Epithelial cell of alveolus of lung (primary cell): Measurements from ENCODE around the gene ZKSCAN3. TPM values are rescaled to one million over a fixed set of nuclear protein-coding genes. Genes with fewer than 3 reads are reported as not detected.

Source experiments
- total RNA-seq: library from RNA; depleted of rRNA; stranded (reverse); fragments of >200 nt; gene quantifications from 2 replicates; pipeline ENCODE4 v1.2.1, GENCODE V29; 2015

The ZKSCAN3 gene
- total RNA-seq = 3.2 and 11.9 TPM in 2 replicates

GRCh38 chr6:28349892-28350737, at the start of gene ZKSCAN3:
ZKSCAN3 (plus strand) TSS chr6:28349947; CDS start chr6:28359587, 9,640 bp downstream.

GRCh38 chr6:28335564-28336283, 14.0 kb upstream of the ZKSCAN3 start, which contains the start of gene ZSCAN31:
ZSCAN31 (minus strand) TSS chr6:28336148; CDS start chr6:28329683, 6,465 bp downstream.

GRCh38 chr6:28399350-28400121, 49.8 kb downstream of the ZKSCAN3 start, which contains the start of gene ZSCAN12:
ZSCAN12 (minus strand) TSS chr6:28399747; CDS start chr6:28398405, 1,342 bp downstream.

Other genes with a start within 250 kb of the ZKSCAN3 start
- 0.52 and 0.80 TPM in 2 replicates for gene ZSCAN16, start 225.3 kb upstream of the ZKSCAN3 start, total RNA-seq
- gene ZKSCAN8, start 208.1 kb upstream of the ZKSCAN3 start, total RNA-seq = 8.7 and 22.0 TPM in 2 replicates
- gene ZSCAN9, start 124.7 kb upstream of the ZKSCAN3 start, total RNA-seq = 10.1 and 10.3 TPM in 2 replicates
- gene ZKSCAN4, start 97.7 kb upstream of the ZKSCAN3 start, total RNA-seq = 3.9 and 5.3 TPM in 2 replicates
- 2.3 and 2.5 TPM in 2 replicates for gene NKAPL, start 90.7 kb upstream of the ZKSCAN3 start, total RNA-seq
- 6.7 and 12.5 TPM in 2 replicates for gene ZSCAN26, start 82.8 kb upstream of the ZKSCAN3 start, total RNA-seq
- gene PGBD1, start 68.4 kb upstream of the ZKSCAN3 start, total RNA-seq = 7.2 and 8.0 TPM in 2 replicates
- gene ZSCAN31, start 13.8 kb upstream of the ZKSCAN3 start, total RNA-seq = 1.9 and 5.1 TPM in 2 replicates
- 3.5 and 7.7 TPM in 2 replicates for gene ZSCAN12, start 49.8 kb downstream of the ZKSCAN3 start, total RNA-seq
- 1.2 and 6.5 TPM in 2 replicates for gene ZSCAN23, start 93.5 kb downstream of the ZKSCAN3 start, total RNA-seq
- gene GPX6, start 165.8 kb downstream of the ZKSCAN3 start, total RNA-seq = not detected in 2 replicates
- gene GPX5, start 175.9 kb downstream of the ZKSCAN3 start, total RNA-seq = not detected in 2 replicates